Fibroblast of gingiva (primary cell): ENCODE measurements around the gene SPA17.

Source experiments
- DNase-seq: peaks from one replicate; pipeline ENCODE4 v3.0.0-alpha.2; 2011; ENCODE audit warnings: low read depth

Gene SPA17

GRCh38 chr11:124662106-124662505 lies 11.6 kb upstream of the SPA17 start:
- DNase-seq = no peak

GRCh38 chr11:124663861-124664260 lies 9.8 kb upstream of the SPA17 start:
- no peak for DNase-seq

- DNase-seq = no peak
These were observed 6.1 kb upstream of the SPA17 start for GRCh38 chr11:124667601-124668000.

- DNase-seq = peak; percentile 31
These were observed 4.5 kb upstream of the SPA17 start for GRCh38 chr11:124669193-124669592.

- no peak for DNase-seq
These were observed 3.0 kb upstream of the SPA17 start for GRCh38 chr11:124670732-124671131.

GRCh38 chr11:124672536-124673215 lies 1.0 kb upstream of the SPA17 start:
- no peak for DNase-seq

- DNase-seq = no peak
These were observed 439 bp downstream of the SPA17 start for GRCh38 chr11:124674168-124674517.

GRCh38 chr11:124674571-124674970 lies 867 bp downstream of the SPA17 start:
- no peak for DNase-seq

- DNase-seq = peak; percentile 81
These were observed 2.7 kb downstream of the SPA17 start for GRCh38 chr11:124676386-124676785.

- DNase-seq = no peak
These were observed 4.7 kb downstream of the SPA17 start for GRCh38 chr11:124678416-124678815.

- DNase-seq = no peak
These were observed 7.7 kb downstream of the SPA17 start for GRCh38 chr11:124681421-124681820.

GRCh38 chr11:124682443-124682842 lies 8.7 kb downstream of the SPA17 start:
- no peak for DNase-seq

- no peak for DNase-seq
These were observed 19.4 kb downstream of the SPA17 start for GRCh38 chr11:124693142-124693541.

GRCh38 chr11:124699547-124699946 lies 25.8 kb downstream of the SPA17 start:
- DNase-seq = no peak

- DNase-seq = no peak
These were observed 26.3 kb downstream of the SPA17 start for GRCh38 chr11:124700028-124700427.

- no peak for DNase-seq
These were observed 34.1 kb downstream of the SPA17 start for GRCh38 chr11:124707829-124708228.

GRCh38 chr11:124712392-124712791 lies 38.7 kb downstream of the SPA17 start:
- no peak for DNase-seq

- no peak for DNase-seq
These were observed 42.9 kb downstream of the SPA17 start for GRCh38 chr11:124716591-124716990.

- no peak for DNase-seq
These were observed 43.7 kb downstream of the SPA17 start for GRCh38 chr11:124717421-124717785.

- DNase-seq = no peak
These were observed 44.3 kb downstream of the SPA17 start for GRCh38 chr11:124717786-124718651.

GRCh38 chr11:124718801-124719200 lies 45.1 kb downstream of the SPA17 start:
- no peak for DNase-seq

- DNase-seq = no peak
These were observed 45.8 kb downstream of the SPA17 start for GRCh38 chr11:124719534-124719933.

GRCh38 chr11:124722176-124722575 lies 48.5 kb downstream of the SPA17 start:
- DNase-seq = no peak
